H9 (cell line): ENCODE measurements around the gene MAGI1. TPM values are rescaled to one million over a fixed set of nuclear protein-coding genes. Genes with fewer than 3 reads are reported as not detected.

ENCODE experiments used
- DNase-seq: peaks from one replicate; pipeline ENCODE4 v3.0.0-alpha.2; 2017
- H2AFZ ChIP-seq: one replicate; pipeline ENCODE4 v1.6.1; 2013; ENCODE audit warnings: mild to moderate bottlenecking, low read length, control low read depth, moderate library complexity
- H2AK5ac ChIP-seq: 2 replicates; pipeline ENCODE4 v1.6.1; 2013; ENCODE audit warnings: low read length, control low read depth, mixed read lengths; ENCODE audit not compliant: insufficient read length
- H2BK120ac ChIP-seq: one replicate; pipeline ENCODE4 v1.6.1; 2013; ENCODE audit warnings: low read depth, mild to moderate bottlenecking, low read length, control low read depth, inconsistent platforms; ENCODE audit not compliant: poor library complexity, severe bottlenecking
- H2BK12ac ChIP-seq: 2 replicates; pipeline ENCODE4 v1.6.1; 2013; ENCODE audit warnings: low read length, control low read depth, mixed read lengths, low read depth; ENCODE audit not compliant: insufficient read length
- H2BK15ac ChIP-seq: 2 replicates; pipeline ENCODE4 v1.6.1; 2013; ENCODE audit warnings: low read depth, low read length, control low read depth
- H2BK20ac ChIP-seq: one replicate; pipeline ENCODE4 v1.6.1; 2013; ENCODE audit warnings: low read depth, mild to moderate bottlenecking, low read length, control low read depth, inconsistent platforms; ENCODE audit not compliant: poor library complexity, severe bottlenecking
- H2BK5ac ChIP-seq: 2 replicates; pipeline ENCODE4 v1.6.1; 2013; ENCODE audit warnings: low read length, control low read depth, mixed read lengths; ENCODE audit not compliant: insufficient read length
- H3K14ac ChIP-seq: 2 replicates; pipeline ENCODE4 v1.6.1; 2013; ENCODE audit warnings: low read length, control low read depth; ENCODE audit not compliant: insufficient read depth
- H3K18ac ChIP-seq: 2 replicates; pipeline ENCODE4 v1.6.1; 2013; ENCODE audit warnings: low read depth, mild to moderate bottlenecking, mixed read lengths, low read length, control low read depth; ENCODE audit not compliant: insufficient read length
- H3K23ac ChIP-seq: 2 replicates; pipeline ENCODE4 v1.6.1; 2013; ENCODE audit warnings: low read length, control low read depth, mixed read lengths, low read depth; ENCODE audit not compliant: insufficient read length
- H3K23me2 ChIP-seq: 2 replicates; pipeline ENCODE4 v1.6.1; 2013; ENCODE audit warnings: low read depth, mild to moderate bottlenecking, mixed read lengths, low read length, control low read depth; ENCODE audit not compliant: insufficient read length, poor library complexity, severe bottlenecking
- H3K27ac ChIP-seq: 2 replicates; pipeline ENCODE4 v1.5.1; 2013; ENCODE audit warnings: low read length, control low read depth, mixed read lengths, low read depth; ENCODE audit not compliant: insufficient read length
- H3K27me3 ChIP-seq: 2 replicates; pipeline ENCODE4 v1.6.1; 2013; ENCODE audit warnings: low read length, control low read depth, inconsistent platforms; ENCODE audit not compliant: insufficient read depth
- H3K4ac ChIP-seq: 2 replicates; pipeline ENCODE4 v1.6.1; 2013; ENCODE audit warnings: low read depth, mild to moderate bottlenecking, control low read depth, inconsistent platforms, low read length, moderate library complexity
- H3K4me1 ChIP-seq: 2 replicates; pipeline ENCODE4 v1.6.1; 2013; ENCODE audit warnings: low read length, control low read depth, inconsistent platforms; ENCODE audit not compliant: insufficient read depth
- H3K4me2 ChIP-seq: 2 replicates; pipeline ENCODE4 v1.6.1; 2013; ENCODE audit warnings: low read length, control low read depth, mixed read lengths; ENCODE audit not compliant: insufficient read length, insufficient read depth
- H3K56ac ChIP-seq: 2 replicates; pipeline ENCODE4 v1.6.1; 2013; ENCODE audit warnings: low read depth, mild to moderate bottlenecking, mixed read lengths, low read length, control low read depth; ENCODE audit not compliant: insufficient read length
- H3K79me1 ChIP-seq: 2 replicates; pipeline ENCODE4 v1.6.1; 2013; ENCODE audit warnings: low read depth, mild to moderate bottlenecking, moderate library complexity, low read length, control low read depth, inconsistent platforms; ENCODE audit not compliant: insufficient read depth, poor library complexity, severe bottlenecking
- H3K79me2 ChIP-seq: 2 replicates; pipeline ENCODE4 v1.6.1; 2013; ENCODE audit warnings: low read length, control low read depth, inconsistent platforms; ENCODE audit not compliant: insufficient read depth
- H3K9ac ChIP-seq: 2 replicates; pipeline ENCODE4 v1.6.1; 2013; ENCODE audit warnings: low read length, control low read depth, mixed read lengths; ENCODE audit not compliant: insufficient read length; ENCODE audit errors: extremely low read depth
- H3K9me3 ChIP-seq: one replicate; pipeline ENCODE4 v1.6.1; 2013; ENCODE audit warnings: low read depth, low read length, inconsistent platforms; ENCODE audit not compliant: control insufficient read depth
- H3T11ph ChIP-seq: one replicate; pipeline ENCODE4 v1.6.1; 2013; ENCODE audit warnings: mild to moderate bottlenecking, low read length, control low read depth, inconsistent platforms
- H4K20me1 ChIP-seq: one replicate; pipeline ENCODE4 v1.6.1; 2013; ENCODE audit not compliant: control insufficient read depth, insufficient read length, insufficient read depth
- H4K5ac ChIP-seq: 2 replicates; pipeline ENCODE4 v1.6.1; 2013; ENCODE audit warnings: low read depth, mild to moderate bottlenecking, mixed read lengths, low read length, control low read depth; ENCODE audit not compliant: insufficient read length
- H4K8ac ChIP-seq: replicated peaks from 2 replicates; pipeline ENCODE4 v1.6.1; 2013; ENCODE audit warnings: low read length, control low read depth, mixed read lengths, low read depth; ENCODE audit not compliant: insufficient read length
- H4K91ac ChIP-seq: 2 replicates; pipeline ENCODE4 v1.6.1; 2013; ENCODE audit warnings: low read depth, mild to moderate bottlenecking, moderate library complexity, mixed read lengths, low read length, control low read depth; ENCODE audit not compliant: insufficient read length
- H3K27ac Mint-ChIP-seq, 3 experiments: 2 replicates in 2 of 3; 3 replicates in 1 of 3; pipeline ENCODE4 v1.8.0; 2020 to 2021; ENCODE audit warnings: mixed read lengths in 3 of 3, mild to moderate bottlenecking in 1 of 3, moderate library complexity in 1 of 3
- H3K27me3 Mint-ChIP-seq: 2 replicates; pipeline ENCODE4 v1.8.0; 2021; ENCODE audit warnings: low read depth, mild to moderate bottlenecking, moderate library complexity, mixed read lengths
- H3K36me3 Mint-ChIP-seq, 3 experiments: 2 replicates in 2 of 3; 3 replicates in 1 of 3; pipeline ENCODE4 v1.8.0; 2020 to 2021; ENCODE audit warnings: low read depth in 3 of 3, mixed read lengths in 3 of 3; ENCODE audit not compliant: insufficient read depth in 1 of 3
- H3K4me1 Mint-ChIP-seq, 2 experiments: 2 replicates each; pipeline ENCODE4 v1.8.0; 2020; ENCODE audit warnings: mixed read lengths in 2 of 2
- H3K4me3 Mint-ChIP-seq, 2 experiments: 2 replicates in 1 of 2; 3 replicates in 1 of 2; pipeline ENCODE4 v1.8.0; 2020 to 2021; ENCODE audit warnings: mild to moderate bottlenecking in 2 of 2, mixed read lengths in 2 of 2, moderate library complexity in 1 of 2
- H3K9me3 Mint-ChIP-seq, 2 experiments: 2 replicates in 1 of 2; 3 replicates in 1 of 2; pipeline ENCODE4 v1.8.0; 2020; ENCODE audit warnings: mild to moderate bottlenecking in 2 of 2, mixed read lengths in 2 of 2, moderate library complexity in 1 of 2
- CTCF ChIP-seq: fragments of 200-600 bp; sonication (generic); conservative IDR thresholded peaks from 3 replicates; pipeline ENCODE4 v1.8.0; 2021; ENCODE audit warnings: antibody characterized with exemption, mild to moderate bottlenecking
- WGBS: extraction: QIAGEN DNeasy Blood & Tissue Kit; methylation state at CpG from one replicate; pipeline ENCODE4 v1.1.7; 2013; ENCODE audit warnings: missing lambda C conversion rate, low lambda C conversion rate, mixed read lengths; ENCODE audit not compliant: insufficient read length; ENCODE audit errors: extremely low coverage; 5-methylcytosine and 5-hydroxymethylcytosine counted together
- total RNA-seq: library from RNA; stranded (reverse); gene quantifications from 2 replicates; pipeline ENCODE4 v1.2.1, GENCODE V29; 2021

Gene MAGI1
- total RNA-seq, 1 experiment from 2014 or later, result 65.7 TPM

DNA sequence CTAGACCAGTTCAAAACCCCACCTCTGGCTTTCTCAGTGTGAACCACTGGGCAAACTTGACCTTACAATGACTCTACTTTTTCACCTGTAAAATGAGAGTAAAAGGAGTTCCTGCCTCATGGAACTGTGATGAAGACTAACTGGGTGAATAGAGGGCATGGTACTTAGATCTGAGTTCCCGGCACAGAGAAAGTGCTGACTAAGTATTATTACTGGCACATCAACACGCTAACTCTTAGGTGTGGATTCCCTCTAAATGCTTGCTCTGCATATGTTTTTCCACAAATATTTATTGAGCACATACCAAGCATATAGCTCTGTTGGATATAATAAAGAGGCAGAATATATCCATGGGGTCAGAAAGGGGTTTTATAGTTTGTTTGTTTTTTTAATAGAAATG lies 437.8 kb downstream of the MAGI1 start:
- no peak overlapping the region for H3K4me2 ChIP-seq
- no peak overlapping the region for H2AK5ac ChIP-seq
- H3K23me2 ChIP-seq, result peaks cover 6% of the 10 kb centered on the region
- H2BK12ac ChIP-seq, result no peak overlapping the region
- no peak overlapping the region for H3K23ac ChIP-seq
- no peaks in the 10 kb centered on the region for H3K27me3 ChIP-seq
- no peak overlapping the region for H2BK5ac ChIP-seq
- no CpG with 5 or more reads among the region's 2 CpGs for WGBS
- no peak overlapping the region for H4K8ac ChIP-seq
- H3K79me2 ChIP-seq, result no peaks in the 10 kb centered on the region
- no peak overlapping the region for H3K4ac ChIP-seq
- no peak overlapping the region for H2BK15ac ChIP-seq
- no peak overlapping the region for H3K56ac ChIP-seq
- no peak overlapping the region for H3K14ac ChIP-seq
- H3T11ph ChIP-seq, result no peak overlapping the region
- Mint-ChIP-seq H3K27me3 (no peaks in the 10 kb centered on the region), H3K4me3 (no peak overlapping the region), H3K4me1 (peaks cover 33 to 45% of the 10 kb centered on the region in 2 experiments), H3K27ac (no peak overlapping the region), H3K36me3 (no peaks in the 10 kb centered on the region), H3K9me3 (no peaks in the 10 kb centered on the region)
- no peak overlapping the region for H2BK20ac ChIP-seq
- no peak overlapping the region for H3K27ac ChIP-seq
- no peak overlapping the region for H3K18ac ChIP-seq
- no peaks in the 10 kb centered on the region for H3K9me3 ChIP-seq
- no peaks in the 10 kb centered on the region for H3K4me1 ChIP-seq
- no peak overlapping the region for H2AFZ ChIP-seq
- H4K91ac ChIP-seq, result no peak overlapping the region
- no peak for DNase-seq
- H3K9ac ChIP-seq, result no peak overlapping the region
- no peak overlapping the region for H2BK120ac ChIP-seq
- TF ChIP-seq CTCF, result no peak
- H3K79me1 ChIP-seq, result no peaks in the 10 kb centered on the region
- H4K20me1 ChIP-seq, result no peaks in the 10 kb centered on the region
- no peak overlapping the region for H4K5ac ChIP-seq
